GM19463 (cell line): ENCODE data around the gene MICALL2.

Source experiments
- ATAC-seq: cut with Tn5 transposase; IDR thresholded peaks from one replicate; pipeline ENCODE4 v1.9.1; 2021; ENCODE audit warnings: mild to moderate bottlenecking, moderate library complexity; ENCODE audit not compliant: unreplicated experiment

The MICALL2 gene

GRCh38 chr7:1397491-1398327 is 61.6 kb downstream of the MICALL2 start:
- ATAC-seq, result no peak

DNA sequence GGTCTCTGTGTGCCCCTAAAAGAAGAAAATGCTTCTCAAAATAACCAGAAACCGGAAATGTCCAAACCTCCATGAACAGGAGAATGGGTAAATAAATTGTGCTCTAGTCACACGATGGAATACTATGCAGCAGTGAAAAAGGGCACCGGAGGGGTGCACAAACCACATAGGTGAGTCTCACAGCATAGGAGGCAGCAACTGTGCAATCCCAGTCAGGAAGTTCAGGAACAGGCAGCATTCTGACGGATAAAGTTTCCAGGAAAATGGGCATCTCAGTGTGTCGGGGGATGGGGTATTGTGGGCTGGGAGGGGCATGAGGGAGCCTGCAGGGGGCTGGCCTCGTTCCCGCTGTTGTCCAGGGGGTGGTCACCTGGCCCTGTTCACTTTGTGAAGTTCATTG is 63.1 kb downstream of the MICALL2 start:
- no peak for ATAC-seq

DNA sequence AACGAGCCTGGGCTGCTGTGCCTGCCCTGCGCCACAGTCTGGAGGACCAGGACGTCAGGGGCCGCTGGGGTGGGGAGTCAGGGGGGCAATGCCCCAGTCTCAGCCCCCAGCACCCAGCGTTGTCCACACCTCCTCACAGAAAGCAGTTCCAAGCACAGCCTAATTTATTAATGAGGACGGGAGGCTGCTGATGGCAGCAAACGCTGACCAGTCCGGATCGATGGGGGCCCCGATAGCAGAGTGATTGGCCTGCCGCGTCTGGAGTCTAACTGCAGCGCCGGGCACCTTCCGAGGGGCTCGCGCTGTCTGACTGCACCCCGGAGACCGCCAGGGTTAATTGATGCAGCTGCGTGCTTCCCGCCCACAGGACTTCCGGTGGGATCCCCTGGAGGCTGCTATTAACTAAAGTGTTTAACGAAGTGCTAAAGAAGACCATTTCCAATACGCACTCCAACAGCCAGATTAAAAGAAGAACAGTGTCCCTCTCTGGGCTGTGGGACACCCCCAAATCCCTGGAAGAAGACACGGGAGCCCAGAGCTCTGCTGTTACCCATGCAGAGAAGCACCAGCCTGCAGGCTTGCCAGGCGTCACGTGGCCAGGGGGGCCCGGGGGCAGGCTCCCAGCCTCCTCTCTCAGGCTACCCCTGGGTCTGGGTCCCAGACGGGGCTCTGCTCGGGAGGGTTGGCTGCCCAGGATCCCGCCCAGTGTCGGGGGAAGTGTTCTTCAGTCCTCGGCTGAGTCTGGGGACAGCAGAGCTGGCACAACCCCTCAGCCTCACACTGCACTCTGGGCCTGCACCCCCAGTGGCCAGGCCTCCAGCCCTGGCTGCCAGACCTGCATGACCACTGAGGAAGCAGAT is 63.8 kb downstream of the MICALL2 start:
- no peak for ATAC-seq

DNA sequence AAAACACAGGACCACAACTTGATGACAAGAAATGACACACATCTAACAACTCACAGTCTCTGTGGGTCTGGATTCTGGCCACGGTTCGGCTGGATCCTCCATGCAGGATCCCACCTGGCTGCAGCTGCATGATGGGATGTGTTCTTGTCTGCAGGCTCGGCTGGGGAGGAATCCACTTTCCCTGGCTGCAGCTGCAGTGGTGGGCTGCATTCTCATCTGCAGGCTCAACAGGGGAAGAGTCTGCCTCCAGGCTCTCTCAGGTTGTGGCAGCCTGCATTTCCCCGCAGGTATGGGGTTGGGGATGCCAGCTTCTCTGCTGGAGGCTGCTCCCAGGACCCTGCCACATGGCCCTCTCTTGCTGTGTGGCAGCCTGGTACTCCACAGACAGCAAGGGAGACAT is 64.9 kb downstream of the MICALL2 start:
- no peak for ATAC-seq

DNA sequence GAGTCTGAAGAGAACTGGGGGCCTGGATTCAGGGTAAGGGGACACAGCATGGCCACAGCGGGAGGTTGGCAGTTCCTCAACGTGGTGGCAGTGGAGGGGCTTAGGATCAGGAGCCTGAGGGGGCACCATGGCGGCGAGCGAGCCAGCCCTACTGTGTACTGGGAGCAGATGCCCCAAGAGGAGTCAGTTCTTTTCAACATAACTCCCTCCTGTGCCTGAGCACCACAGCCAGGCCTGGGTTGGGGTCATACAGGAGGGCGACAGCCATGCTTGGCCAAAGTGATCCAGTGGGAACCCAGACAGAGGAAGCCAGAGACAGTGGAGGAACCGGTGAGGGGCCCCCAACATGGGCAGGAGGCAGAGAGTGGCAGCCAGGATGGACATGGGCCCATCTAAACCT is 65.8 kb downstream of the MICALL2 start:
- ATAC-seq, result no peak

- no peak for ATAC-seq
Observed at GRCh38 chr7:1392556-1392955, 66.7 kb downstream of the MICALL2 start.

DNA sequence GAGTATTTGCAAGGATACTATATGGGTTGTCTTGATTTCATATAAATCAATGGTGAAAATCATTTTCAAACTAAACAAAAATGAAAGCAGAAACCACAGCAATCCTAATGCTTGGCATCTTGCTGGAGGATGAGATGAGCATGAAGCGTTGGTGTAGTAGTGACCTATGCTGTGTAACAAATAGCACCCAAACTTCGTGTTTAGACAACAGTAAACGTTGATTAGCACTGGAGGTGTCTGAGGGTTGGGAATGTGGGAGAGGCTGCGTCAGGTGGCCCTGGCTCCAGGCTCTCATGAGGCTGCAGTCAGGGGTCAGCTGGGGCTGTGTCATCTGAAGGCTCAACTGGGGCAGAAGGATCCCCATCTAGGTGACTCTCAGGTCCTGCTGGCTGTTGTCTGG is 67.8 kb downstream of the MICALL2 start:
- ATAC-seq, result no peak

DNA sequence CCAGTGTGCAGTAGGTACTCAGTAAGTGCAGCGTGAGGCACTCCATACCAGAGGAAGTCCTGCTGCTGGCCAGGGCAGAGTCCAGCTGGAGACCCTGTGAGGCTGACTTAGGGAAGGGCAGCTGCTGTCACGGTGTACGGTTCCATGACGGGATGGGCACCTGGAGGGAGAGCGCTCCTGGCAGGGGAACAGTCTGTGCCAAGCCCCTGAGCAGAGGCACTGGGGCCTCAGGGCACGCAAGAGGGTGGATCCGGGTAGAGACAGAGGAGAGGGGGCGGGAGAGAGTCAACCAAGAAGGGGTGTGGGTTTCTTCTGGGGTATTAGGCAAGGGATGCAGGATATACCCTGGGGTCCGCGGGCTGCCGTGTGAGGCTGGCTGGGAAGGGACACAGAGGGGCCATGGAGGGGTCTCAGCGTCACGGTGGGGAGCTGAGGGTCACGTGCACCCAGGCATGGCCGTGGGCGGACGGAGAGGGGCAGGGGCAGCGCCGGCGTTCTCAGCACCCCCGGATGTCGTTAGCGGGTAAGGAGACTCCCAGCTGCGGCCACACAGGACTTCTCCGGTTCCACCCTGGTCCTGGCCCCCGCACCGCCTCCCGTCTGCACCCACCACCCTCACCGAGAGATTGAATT is 70.5 kb downstream of the MICALL2 start:
- ATAC-seq, result no peak

GRCh38 chr7:1388021-1388702 is 71.1 kb downstream of the MICALL2 start:
- ATAC-seq, result no peak

- ATAC-seq, result no peak
Observed at GRCh38 chr7:1387261-1387660, 72.0 kb downstream of the MICALL2 start.

GRCh38 chr7:1386623-1387220 is 72.5 kb downstream of the MICALL2 start:
- no peak for ATAC-seq

DNA sequence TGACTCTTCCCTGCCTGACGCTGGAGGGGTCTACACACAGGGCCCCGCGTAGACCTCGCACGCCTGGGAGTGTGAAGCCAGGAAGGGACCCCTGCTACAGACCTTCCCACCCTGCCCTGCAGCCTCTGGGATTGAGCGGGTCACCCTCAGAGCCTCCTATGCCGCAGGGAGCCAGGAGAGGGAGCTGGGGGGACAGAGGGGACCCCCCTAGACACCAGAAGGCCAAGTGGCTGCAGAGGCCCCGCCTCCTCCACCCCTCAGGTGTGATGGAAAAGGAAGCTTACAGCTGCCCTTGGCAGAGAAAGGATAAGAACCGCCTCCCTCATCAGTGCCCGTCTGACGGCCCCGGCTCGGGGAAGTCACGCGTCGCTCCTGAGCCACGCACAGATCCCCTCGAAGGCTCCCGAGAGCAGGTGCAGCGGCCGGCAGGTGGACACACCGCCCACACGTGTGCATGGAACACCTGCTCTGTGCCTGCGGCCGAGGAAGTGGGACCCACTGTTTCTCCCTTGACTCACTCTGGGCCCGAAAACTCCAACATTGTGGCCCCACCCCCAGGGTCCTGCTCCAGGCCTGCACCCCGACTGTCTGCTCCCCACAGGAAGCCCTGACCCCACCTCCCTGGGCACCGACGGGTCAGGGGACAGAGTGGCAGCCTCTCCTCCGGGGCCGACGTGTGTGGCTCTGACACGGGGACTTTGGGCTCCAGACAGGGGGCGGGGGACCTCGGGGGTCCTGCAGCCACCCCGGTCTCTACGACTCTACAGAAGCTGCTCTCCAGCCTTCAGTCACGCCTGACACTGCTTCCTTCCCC is 73.3 kb downstream of the MICALL2 start:
- ATAC-seq, result no peak

DNA sequence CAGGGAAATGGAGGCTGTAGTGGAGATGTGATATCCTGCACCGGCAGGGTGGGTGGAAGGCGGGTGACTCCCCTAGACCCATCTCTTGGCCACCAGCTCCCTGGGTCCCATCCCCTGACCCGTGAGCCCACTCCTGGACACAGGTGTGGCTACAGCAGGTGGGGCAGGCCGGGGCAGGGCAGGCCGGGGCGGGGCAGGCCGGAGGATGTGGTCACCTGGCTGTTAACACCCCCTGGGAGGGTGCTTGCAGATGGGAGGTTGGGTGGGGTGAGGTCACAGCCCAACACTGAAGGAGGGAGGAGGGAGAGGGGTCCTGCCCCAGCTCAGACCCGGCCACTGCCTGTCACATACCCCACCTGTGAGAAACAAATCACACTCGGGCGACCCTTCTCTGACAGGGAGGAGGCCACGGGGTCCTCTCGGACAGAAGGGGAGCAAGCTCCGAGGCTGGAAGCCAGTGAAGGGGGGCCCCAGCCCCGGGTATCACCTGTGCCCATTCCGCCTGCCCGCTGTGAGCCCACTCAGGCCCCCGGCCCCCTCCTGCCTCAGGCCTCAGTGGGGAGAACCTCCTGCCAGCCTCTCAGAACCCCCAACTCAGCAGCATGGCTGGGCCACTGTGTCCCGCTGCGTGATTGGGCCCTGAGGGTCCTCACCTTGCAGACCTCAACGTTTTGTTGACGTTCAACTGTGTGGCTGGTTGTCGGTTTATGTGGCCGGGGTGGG is 74.0 kb downstream of the MICALL2 start:
- ATAC-seq, result no peak
